ENCODE data around the gene PDHB.

The PDHB gene

GRCh38 chr3:58466899-58467563, 33.4 kb upstream of the PDHB start:
- ChIA-PET POLR2A (interaction anchor here (0.6 kb wide), 1 partner anchor 54 kb away, joined by 3 read pairs; no protein-coding TSS in a partner anchor), CTCF (no interaction called here)
- TF ChIP-seq FOXK2 (IDR thresholded peaks at IDR 0.05) (no peak), SP1 (IDR thresholded peaks at IDR 0.05) (no peak), HDGF (IDR thresholded peaks at IDR 0.05; ENCODE audit: borderline replicate concordance) (no peak), L3MBTL2 (conservative IDR thresholded peaks at IDR 0.05) (no peak), NFRKB (IDR thresholded peaks at IDR 0.05) (no peak), BHLHE40 (IDR thresholded peaks at IDR 0.05; ENCODE audit: borderline replicate concordance) (no peak), FOXM1 (IDR thresholded peaks at IDR 0.05; ENCODE audit: borderline replicate concordance) (no peak), TARDBP (IDR thresholded peaks at IDR 0.05) (no peak), ELF4 (IDR thresholded peaks at IDR 0.05) (no peak), ARNT (IDR thresholded peaks at IDR 0.05) (no peak), CTBP1 (IDR thresholded peaks at IDR 0.05; ENCODE audit: borderline replicate concordance) (no peak), ZNF384 (IDR thresholded peaks at IDR 0.05) (no peak)
- TF ChIP-seq, protein P1, sequence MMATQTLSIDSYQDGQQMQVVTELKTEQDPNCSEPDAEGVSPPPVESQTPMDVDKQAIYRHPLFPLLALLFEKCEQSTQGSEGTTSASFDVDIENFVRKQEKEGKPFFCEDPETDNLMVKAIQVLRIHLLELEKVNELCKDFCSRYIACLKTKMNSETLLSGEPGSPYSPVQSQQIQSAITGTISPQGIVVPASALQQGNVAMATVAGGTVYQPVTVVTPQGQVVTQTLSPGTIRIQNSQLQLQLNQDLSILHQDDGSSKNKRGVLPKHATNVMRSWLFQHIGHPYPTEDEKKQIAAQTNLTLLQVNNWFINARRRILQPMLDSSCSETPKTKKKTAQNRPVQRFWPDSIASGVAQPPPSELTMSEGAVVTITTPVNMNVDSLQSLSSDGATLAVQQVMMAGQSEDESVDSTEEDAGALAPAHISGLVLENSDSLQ (IDR thresholded peaks at IDR 0.05) = no peak
- no peak for DNase-seq (ENCODE audit: extremely low spot score)

- no peak for DNase-seq (ENCODE audit: extremely low spot score)
- ChIA-PET CTCF (no interaction called here), POLR2A (no interaction called here)
- TF ChIP-seq HDGF (IDR thresholded peaks at IDR 0.05; ENCODE audit: borderline replicate concordance) (no peak), SUZ12 (IDR thresholded peaks at IDR 0.05) (no peak), CTBP1 (IDR thresholded peaks at IDR 0.05; ENCODE audit: borderline replicate concordance) (no peak)
- TF ChIP-seq, protein P1 (IDR thresholded peaks at IDR 0.05) = peak; percentile 52; the same call in 1 of the 2 replicates
Measured at GRCh38 chr3:58464866-58465265, 31.2 kb upstream of the PDHB start.

- ChIA-PET CTCF (interaction anchor here (0.7 to 1.3 kb wide), 5 partner anchors 8 to 63 kb away, joined by 3 to 12 read pairs (median 5); no protein-coding TSS in a partner anchor), POLR2A (no interaction called here)
- TF ChIP-seq, protein P1 (IDR thresholded peaks at IDR 0.05) = no peak
- no peak; the same call in 1 of the 2 replicates for TF ChIP-seq L3MBTL2 (conservative IDR thresholded peaks at IDR 0.05)
- no peak for DNase-seq (ENCODE audit: extremely low spot score)
Measured at GRCh38 chr3:58463942-58464271, 30.3 kb upstream of the PDHB start.

GRCh38 chr3:58463181-58463941, 29.7 kb upstream of the PDHB start:
- no peak for TF ChIP-seq BHLHE40 (IDR thresholded peaks at IDR 0.05; ENCODE audit: borderline replicate concordance)
- TF ChIP-seq NFRKB (IDR thresholded peaks at IDR 0.05) = no peak
- no peak for TF ChIP-seq ZNF384 (IDR thresholded peaks at IDR 0.05)
- TF ChIP-seq L3MBTL2 (conservative IDR thresholded peaks at IDR 0.05) = peak; percentile 77; the same call in 1 of the 2 replicates
- no peak for TF ChIP-seq ARNT (IDR thresholded peaks at IDR 0.05)
- TF ChIP-seq, protein P1 (IDR thresholded peaks at IDR 0.05) = peak; percentile 96

DNA sequence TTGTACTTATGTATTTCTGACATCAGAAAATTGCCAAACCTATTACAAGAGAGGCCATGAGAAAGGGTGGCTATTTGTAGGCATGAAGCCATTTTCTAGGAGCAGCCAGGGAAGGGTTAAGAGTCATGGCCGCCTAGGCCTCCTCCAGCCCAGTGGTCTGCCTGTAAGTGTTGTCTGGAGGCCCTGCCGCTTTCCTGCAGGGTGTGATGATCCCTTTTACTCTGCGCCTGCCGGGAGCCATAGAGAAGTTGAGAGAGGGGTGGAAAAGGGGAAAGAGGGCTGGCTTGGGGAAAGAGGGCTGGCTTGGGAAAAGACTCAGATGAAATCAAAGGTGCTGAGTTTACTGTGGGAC, 29.2 kb upstream of the PDHB start:
- POLR2A ChIA-PET = no interaction called here
- TF ChIP-seq FOXK2 (IDR thresholded peaks at IDR 0.05) (no peak), ZNF384 (IDR thresholded peaks at IDR 0.05) (no peak), NFRKB (IDR thresholded peaks at IDR 0.05) (no peak), L3MBTL2 (conservative IDR thresholded peaks at IDR 0.05) (no peak), FOXA1 (IDR thresholded peaks at IDR 0.05) (no peak), LEF1 (IDR thresholded peaks at IDR 0.05; ENCODE audit: borderline replicate concordance) (no peak), FOXM1 (IDR thresholded peaks at IDR 0.05; ENCODE audit: borderline replicate concordance) (no peak), SP1 (IDR thresholded peaks at IDR 0.05) (no peak), HDGF (IDR thresholded peaks at IDR 0.05; ENCODE audit: borderline replicate concordance) (no peak), TARDBP (IDR thresholded peaks at IDR 0.05) (no peak), SUZ12 (IDR thresholded peaks at IDR 0.05) (no peak), ELF4 (IDR thresholded peaks at IDR 0.05) (no peak)
- CTCF ChIA-PET = no interaction called here
- peak; percentile 39 for DNase-seq (ENCODE audit: extremely low spot score)

More at GRCh38 chr3:58463181-58463941, 29.7 kb upstream of the PDHB start:
- CTCF ChIA-PET = interaction anchor here (0.7 to 1.3 kb wide), 7 partner anchors 8 to 63 kb away, joined by 3 to 12 read pairs (median 3); partner anchors contain the start of gene KCTD6
- POLR2A ChIA-PET = no interaction called here
- DNase-seq (ENCODE audit: extremely low spot score) = peak; percentile 82

GRCh38 chr3:58459160-58459559, 25.5 kb upstream of the PDHB start:
- TF ChIP-seq FOXA1 (IDR thresholded peaks at IDR 0.05) (no peak), SP1 (IDR thresholded peaks at IDR 0.05) (no peak), TARDBP (IDR thresholded peaks at IDR 0.05) (no peak), CTBP1 (IDR thresholded peaks at IDR 0.05; ENCODE audit: borderline replicate concordance) (no peak), ELF4 (IDR thresholded peaks at IDR 0.05) (no peak), NFRKB (IDR thresholded peaks at IDR 0.05) (no peak), L3MBTL2 (conservative IDR thresholded peaks at IDR 0.05) (no peak), BHLHE40 (IDR thresholded peaks at IDR 0.05; ENCODE audit: borderline replicate concordance) (no peak), LEF1 (IDR thresholded peaks at IDR 0.05; ENCODE audit: borderline replicate concordance) (no peak), HDGF (IDR thresholded peaks at IDR 0.05; ENCODE audit: borderline replicate concordance) (no peak), FOXK2 (IDR thresholded peaks at IDR 0.05) (no peak), ZNF384 (IDR thresholded peaks at IDR 0.05) (no peak), ARNT (IDR thresholded peaks at IDR 0.05) (no peak), FOXM1 (IDR thresholded peaks at IDR 0.05; ENCODE audit: borderline replicate concordance) (no peak), SUZ12 (IDR thresholded peaks at IDR 0.05) (no peak)
- TF ChIP-seq, protein P1 (IDR thresholded peaks at IDR 0.05) = no peak
- ChIA-PET CTCF (no interaction called here), POLR2A (no interaction called here)
- DNase-seq (ENCODE audit: extremely low spot score) = no peak
